ENCODE data around the gene MYL6. TPM values are rescaled to one million over a fixed set of nuclear protein-coding genes. Genes with fewer than 3 reads are reported as not detected.

The MYL6 gene
- total RNA-seq, 1 experiment from 2014 or later, result 789 TPM

GRCh38 chr12:56160193-56160763, 2.1 kb downstream of the MYL6 start:
- ChIA-PET POLR2A (ENCODE audit: low non-redundant PET) (interaction anchor here (0.6 kb wide), 1 partner anchor 44 kb away, joined by 5 read pairs; the partner anchor contains the start of gene RPL41), CTCF (no interaction called here)
- peak overlapping the region; percentile 78 for H3K4me3 ChIP-seq (ENCODE audit: low read depth, low read length, poor library complexity, severe bottlenecking)
- peak overlapping the region; percentile 95 for H3K27ac ChIP-seq (ENCODE audit: low read depth, low read length, poor library complexity, severe bottlenecking)
- no TSS peak for BruUV-seq (replicated peaks)
- intact Hi-C loops (cut with micrococcal nuclease; ENCODE audit: unreplicated experiment), result no loop called here
- H3K36me3 ChIP-seq (ENCODE audit: insufficient read depth, low read length, poor library complexity, severe bottlenecking), result peaks cover 56% of the 10 kb centered on the region
- H3K4me1 ChIP-seq (ENCODE audit: insufficient read depth, low read length, poor library complexity, severe bottlenecking), result peaks cover 29% of the 10 kb centered on the region
- no peaks in the 10 kb centered on the region for H3K27me3 ChIP-seq (replicated peaks; ENCODE audit: insufficient read depth, low read depth, low read length, poor library complexity)
- no peaks in the 10 kb centered on the region for H3K9me3 ChIP-seq (ENCODE audit: low read depth, low read length, poor library complexity, severe bottlenecking)
- TF ChIP-seq CTCF (conservative IDR thresholded peaks at IDR 0.05; ENCODE audit: low read depth, low read length), result no peak
- no peak for TF ChIP-seq EZH2 (IDR thresholded peaks at IDR 0.05; ENCODE audit: borderline replicate concordance, low read depth, low read length, poor library complexity, severe bottlenecking)
- no peak for DNase-seq (ENCODE audit: low spot score)

- TF ChIP-seq EZH2 (IDR thresholded peaks at IDR 0.05; ENCODE audit: borderline replicate concordance, low read depth, low read length, poor library complexity, severe bottlenecking) (no peak), CTCF (conservative IDR thresholded peaks at IDR 0.05; ENCODE audit: low read depth, low read length) (no peak)
These were observed 2.9 kb downstream of the MYL6 start for GRCh38 chr12:56160894-56161689.

GRCh38 chr12:56161690-56162351, 3.7 kb downstream of the MYL6 start:
- TF ChIP-seq CTCF (conservative IDR thresholded peaks at IDR 0.05; ENCODE audit: low read depth, low read length) (no peak), EZH2 (IDR thresholded peaks at IDR 0.05; ENCODE audit: borderline replicate concordance, low read depth, low read length, poor library complexity, severe bottlenecking) (no peak)
- intact Hi-C loops (cut with micrococcal nuclease; ENCODE audit: unreplicated experiment), result no loop called here
- Histone ChIP-seq H3K9me3 (ENCODE audit: low read depth, low read length, poor library complexity, severe bottlenecking) (no peaks in the 10 kb centered on the region), H3K36me3 (ENCODE audit: insufficient read depth, low read length, poor library complexity, severe bottlenecking) (peaks cover 70% of the 10 kb centered on the region), H3K4me1 (ENCODE audit: insufficient read depth, low read length, poor library complexity, severe bottlenecking) (peaks cover 29% of the 10 kb centered on the region), H3K27me3 (replicated peaks; ENCODE audit: insufficient read depth, low read depth, low read length, poor library complexity) (no peaks in the 10 kb centered on the region), H3K27ac (ENCODE audit: low read depth, low read length, poor library complexity, severe bottlenecking) (peak overlapping the region; percentile 46), H3K4me3 (ENCODE audit: low read depth, low read length, poor library complexity, severe bottlenecking) (no peak overlapping the region)
- DNase-seq (ENCODE audit: low spot score), result no peak
- BruUV-seq (replicated peaks), result no TSS peak
- ChIA-PET CTCF (no interaction called here), POLR2A (ENCODE audit: low non-redundant PET) (no interaction called here)

More at GRCh38 chr12:56160894-56161689, 2.9 kb downstream of the MYL6 start:
- BruUV-seq (replicated peaks), result no TSS peak
- intact Hi-C loops (cut with micrococcal nuclease; ENCODE audit: unreplicated experiment), result no loop called here
- Histone ChIP-seq H3K9me3 (ENCODE audit: low read depth, low read length, poor library complexity, severe bottlenecking) (no peaks in the 10 kb centered on the region), H3K27ac (ENCODE audit: low read depth, low read length, poor library complexity, severe bottlenecking) (peak overlapping the region; percentile 95), H3K27me3 (replicated peaks; ENCODE audit: insufficient read depth, low read depth, low read length, poor library complexity) (no peaks in the 10 kb centered on the region), H3K36me3 (ENCODE audit: insufficient read depth, low read length, poor library complexity, severe bottlenecking) (peaks cover 63% of the 10 kb centered on the region), H3K4me3 (ENCODE audit: low read depth, low read length, poor library complexity, severe bottlenecking) (no peak overlapping the region), H3K4me1 (ENCODE audit: insufficient read depth, low read length, poor library complexity, severe bottlenecking) (peaks cover 29% of the 10 kb centered on the region)
- DNase-seq (ENCODE audit: low spot score), result no peak
- POLR2A ChIA-PET (ENCODE audit: low non-redundant PET), result interaction anchor here (0.6 kb wide), 1 partner anchor 44 kb away, joined by 5 read pairs; the partner anchor contains the start of gene RPL41
- CTCF ChIA-PET, result no interaction called here
